ENCODE measurements around the gene P2RX1. TPM values are rescaled to one million over a fixed set of nuclear protein-coding genes. Genes with fewer than 3 reads are reported as not detected.

P2RX1 gene
- total RNA-seq, 1 experiment from 2014 or later: not detected

- no peak overlapping the region for H3K14ac ChIP-seq (ENCODE audit: insufficient read depth, low read length)
- no peak overlapping the region for H4K5ac ChIP-seq (ENCODE audit: insufficient read length, low read depth, low read length)
- no peak overlapping the region for H2BK120ac ChIP-seq (ENCODE audit: low read depth, low read length, poor library complexity, severe bottlenecking)
- H3K4me2 ChIP-seq (ENCODE audit: insufficient read depth, insufficient read length, low read length): no peak overlapping the region
- no peak for DNase-seq
- no peak overlapping the region for H3K4ac ChIP-seq (ENCODE audit: low read depth, low read length)
- H4K8ac ChIP-seq (replicated peaks; ENCODE audit: insufficient read length, low read depth, low read length): no peak overlapping the region
- peaks cover 8 to 26% of the 10 kb centered on the region in 2 experiments for H3K4me1 Mint-ChIP-seq
- H4K20me1 ChIP-seq (ENCODE audit: control insufficient read depth, insufficient read depth, insufficient read length): no peaks in the 10 kb centered on the region
- no CpG with 5 or more reads among the region's 14 CpGs for WGBS (ENCODE audit: extremely low coverage, insufficient read length, low lambda C conversion rate)
- no peaks in the 10 kb centered on the region for H3K9me3 ChIP-seq (ENCODE audit: control insufficient read depth, low read depth, low read length)
- H3K27ac ChIP-seq (ENCODE audit: insufficient read length, low read depth, low read length): no peak overlapping the region
- no peaks in the 10 kb centered on the region for H3K27me3 ChIP-seq (ENCODE audit: insufficient read depth, low read length)
- no peak overlapping the region for H3K18ac ChIP-seq (ENCODE audit: insufficient read length, low read depth, low read length)
- no peak overlapping the region for H3K4me3 Mint-ChIP-seq
- no peaks in the 10 kb centered on the region for H3K9me3 Mint-ChIP-seq
- H2BK5ac ChIP-seq (ENCODE audit: insufficient read length, low read length): no peak overlapping the region
- no peak overlapping the region for H2BK12ac ChIP-seq (ENCODE audit: insufficient read length, low read depth, low read length)
- H2BK20ac ChIP-seq (ENCODE audit: low read depth, low read length, poor library complexity, severe bottlenecking): no peak overlapping the region
- H3K27me3 Mint-ChIP-seq (ENCODE audit: low read depth): 0 out of 2 replicates have a peak, but pooled peaks cover 2% of the 10 kb centered on the region
- peaks cover 0 to 7% (median 1%) of the 10 kb centered on the region in 3 experiments; a peak in 4 of 7 replicates for H3K36me3 Mint-ChIP-seq (ENCODE audit: insufficient read depth in 1 of 3, low read depth in 3 of 3)
- no peaks in the 10 kb centered on the region for H3K79me1 ChIP-seq (ENCODE audit: insufficient read depth, low read depth, low read length, poor library complexity, severe bottlenecking)
- no peak overlapping the region for H2BK15ac ChIP-seq (ENCODE audit: low read depth, low read length)
- no peak overlapping the region for H3K9ac ChIP-seq (ENCODE audit: extremely low read depth, insufficient read length, low read length)
- H3K56ac ChIP-seq (ENCODE audit: insufficient read length, low read depth, low read length): no peak overlapping the region
- no peak overlapping the region for H4K91ac ChIP-seq (ENCODE audit: insufficient read length, low read depth, low read length)
- H3K23ac ChIP-seq (ENCODE audit: insufficient read length, low read depth, low read length): no peak overlapping the region
- no peak overlapping the region for H3T11ph ChIP-seq (ENCODE audit: low read length)
- TF ChIP-seq, protein P1, sequence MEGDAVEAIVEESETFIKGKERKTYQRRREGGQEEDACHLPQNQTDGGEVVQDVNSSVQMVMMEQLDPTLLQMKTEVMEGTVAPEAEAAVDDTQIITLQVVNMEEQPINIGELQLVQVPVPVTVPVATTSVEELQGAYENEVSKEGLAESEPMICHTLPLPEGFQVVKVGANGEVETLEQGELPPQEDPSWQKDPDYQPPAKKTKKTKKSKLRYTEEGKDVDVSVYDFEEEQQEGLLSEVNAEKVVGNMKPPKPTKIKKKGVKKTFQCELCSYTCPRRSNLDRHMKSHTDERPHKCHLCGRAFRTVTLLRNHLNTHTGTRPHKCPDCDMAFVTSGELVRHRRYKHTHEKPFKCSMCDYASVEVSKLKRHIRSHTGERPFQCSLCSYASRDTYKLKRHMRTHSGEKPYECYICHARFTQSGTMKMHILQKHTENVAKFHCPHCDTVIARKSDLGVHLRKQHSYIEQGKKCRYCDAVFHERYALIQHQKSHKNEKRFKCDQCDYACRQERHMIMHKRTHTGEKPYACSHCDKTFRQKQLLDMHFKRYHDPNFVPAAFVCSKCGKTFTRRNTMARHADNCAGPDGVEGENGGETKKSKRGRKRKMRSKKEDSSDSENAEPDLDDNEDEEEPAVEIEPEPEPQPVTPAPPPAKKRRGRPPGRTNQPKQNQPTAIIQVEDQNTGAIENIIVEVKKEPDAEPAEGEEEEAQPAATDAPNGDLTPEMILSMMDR (conservative IDR thresholded peaks at IDR 0.05): no peak
- H3K23me2 ChIP-seq (ENCODE audit: insufficient read length, low read depth, low read length, poor library complexity, severe bottlenecking): no peaks in the 10 kb centered on the region
- no peak overlapping the region for H2AFZ ChIP-seq (ENCODE audit: low read length)
- H2AK5ac ChIP-seq (ENCODE audit: insufficient read length, low read length): no peak overlapping the region
- no peaks in the 10 kb centered on the region for H3K4me1 ChIP-seq (ENCODE audit: insufficient read depth, low read length)
- no peaks in the 10 kb centered on the region for H3K79me2 ChIP-seq (ENCODE audit: insufficient read depth, low read length)
- H3K27ac Mint-ChIP-seq: no peak overlapping the region
These were observed 31.0 kb downstream of the P2RX1 start for GRCh38 chr17:3885271-3885670.
